ENCODE data around the gene HDDC3.
A peak's percentile ranks its signal among the peaks of the same experiment; 100 is the strongest.
"Not testable (repeated sequence)": the region's sequence is repeated elsewhere in the genome, so short reads cannot be mapped to it uniquely, and the experiment has no call there.

The HDDC3 gene

DNA sequence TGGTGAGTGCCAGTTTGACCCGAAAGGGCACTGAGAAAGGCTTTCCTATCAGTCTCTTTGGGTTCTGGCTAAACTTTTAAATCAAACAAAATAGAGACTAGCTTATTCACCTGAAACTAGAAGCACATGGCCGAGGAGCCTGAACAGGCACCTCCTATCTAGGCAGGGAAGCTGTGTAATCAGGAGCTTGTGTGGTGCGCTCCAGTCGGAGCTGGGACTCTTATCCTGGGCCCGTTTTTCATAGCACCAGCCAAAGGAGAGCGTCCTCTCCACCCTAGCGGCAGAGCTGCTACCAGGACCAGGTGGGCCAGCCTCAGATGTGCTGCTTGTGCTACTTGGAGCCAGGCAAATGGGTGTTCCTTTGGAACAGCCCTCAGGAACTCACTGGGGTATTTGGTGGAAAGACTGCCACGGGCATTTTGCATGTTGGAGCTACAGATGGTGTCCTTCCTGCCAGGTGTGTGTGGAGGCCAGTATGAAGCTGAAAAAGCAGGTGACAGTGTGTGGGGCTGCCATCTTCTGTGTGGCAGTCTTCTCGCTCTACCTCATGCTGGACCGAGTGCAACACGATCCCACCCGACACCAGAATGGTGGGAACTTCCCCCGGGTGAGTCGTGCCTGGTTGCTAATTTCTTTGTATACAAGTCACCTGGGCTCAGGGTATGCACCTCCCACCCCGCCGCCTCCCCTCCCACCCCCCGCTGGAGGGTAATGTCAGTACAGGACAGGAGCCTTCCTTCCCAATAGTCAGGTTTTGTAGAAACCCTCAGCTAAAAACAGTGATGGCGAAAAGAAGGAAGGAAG lies 28.4 kb downstream of the HDDC3 start:
- H3K27me3 ChIP-seq = no peaks in the 10 kb centered on the region
- peak overlapping the region; percentile 95 for H3K27ac ChIP-seq
- H3K4me1 ChIP-seq (ENCODE audit: control insufficient read depth in 1 of 2, insufficient read depth in 1 of 2, low read depth in 1 of 2, low read length in 1 of 2) = peaks cover 20 to 28% of the 10 kb centered on the region in 2 experiments
- no peaks in the 10 kb centered on the region for H3K9me3 ChIP-seq
- no peak for TF ChIP-seq CTCF (IDR thresholded peaks at IDR 0.05)
- peaks cover 42% of the 10 kb centered on the region for H3K36me3 ChIP-seq
- peak overlapping the region; percentile 88 to 91 for H3K4me3 ChIP-seq (ENCODE audit: low read depth in 1 of 2, low read length in 1 of 2)

DNA sequence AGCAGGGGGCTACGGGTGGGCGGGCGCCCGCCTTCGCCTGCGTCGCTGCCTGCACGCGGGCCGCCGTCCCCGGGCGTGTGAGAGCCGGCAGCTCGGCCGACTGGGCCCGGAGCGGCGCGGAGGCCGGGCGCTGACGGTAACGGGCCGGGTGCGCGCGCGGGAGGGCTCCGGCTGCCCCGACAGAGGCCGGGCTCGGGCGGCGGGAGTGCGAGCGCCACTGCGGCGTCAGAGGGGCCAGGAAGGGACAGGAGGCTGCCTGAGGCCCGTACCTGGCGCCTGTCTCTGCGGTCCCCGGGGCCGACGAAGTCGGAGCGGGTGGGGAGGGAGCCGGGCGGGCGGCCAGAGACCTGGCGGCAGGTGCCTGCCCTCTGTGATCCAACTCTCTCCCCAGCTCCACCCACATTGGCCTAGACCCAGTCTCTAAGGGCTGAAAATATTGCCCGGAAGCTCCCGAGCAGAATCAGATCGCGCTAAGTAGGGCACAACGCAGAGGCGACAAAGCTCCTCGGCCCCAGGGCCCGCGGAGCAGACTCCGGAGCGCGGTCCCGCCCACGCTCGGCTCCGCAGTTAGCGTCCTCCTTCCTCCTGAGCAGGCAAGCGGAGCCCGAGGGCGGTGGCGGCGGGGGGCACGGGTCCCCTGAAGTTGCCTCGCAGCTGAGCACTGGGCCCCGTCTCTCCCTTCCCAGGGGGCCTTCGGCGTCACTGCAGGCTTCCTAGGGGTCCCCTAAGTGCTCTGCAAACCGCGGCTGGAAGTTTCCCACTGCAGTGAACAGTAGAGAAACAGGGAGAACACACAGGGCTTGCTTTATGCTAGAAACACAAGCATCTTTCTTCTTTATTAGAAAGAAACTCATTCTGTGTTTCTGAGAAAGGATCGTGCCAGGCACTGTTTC lies 29.3 kb downstream of the HDDC3 start, which contains the start of gene MAN2A2:
MAN2A2 (plus strand) TSS at position 463 of the 893 bp plus-strand sequence. CDS start 906 bp downstream, outside the sequence.
- Histone ChIP-seq H3K27ac (peak within 1 kb of the TSS; percentile 95), H3K27me3 (no peaks in the 10 kb centered on the region), H3K36me3 (peaks cover 35% of the 10 kb centered on the region), H3K4me1 (ENCODE audit: control insufficient read depth in 1 of 2, insufficient read depth in 1 of 2, low read depth in 1 of 2, low read length in 1 of 2) (peaks cover 20 to 28% of the 10 kb centered on the region in 2 experiments), H3K4me3 (ENCODE audit: low read depth in 1 of 2, low read length in 1 of 2) (peak within 1 kb of the TSS; percentile 88 to 91), H3K9me3 (no peaks in the 10 kb centered on the region)
- TF ChIP-seq CTCF (IDR thresholded peaks at IDR 0.05) = peak; percentile 6

DNA sequence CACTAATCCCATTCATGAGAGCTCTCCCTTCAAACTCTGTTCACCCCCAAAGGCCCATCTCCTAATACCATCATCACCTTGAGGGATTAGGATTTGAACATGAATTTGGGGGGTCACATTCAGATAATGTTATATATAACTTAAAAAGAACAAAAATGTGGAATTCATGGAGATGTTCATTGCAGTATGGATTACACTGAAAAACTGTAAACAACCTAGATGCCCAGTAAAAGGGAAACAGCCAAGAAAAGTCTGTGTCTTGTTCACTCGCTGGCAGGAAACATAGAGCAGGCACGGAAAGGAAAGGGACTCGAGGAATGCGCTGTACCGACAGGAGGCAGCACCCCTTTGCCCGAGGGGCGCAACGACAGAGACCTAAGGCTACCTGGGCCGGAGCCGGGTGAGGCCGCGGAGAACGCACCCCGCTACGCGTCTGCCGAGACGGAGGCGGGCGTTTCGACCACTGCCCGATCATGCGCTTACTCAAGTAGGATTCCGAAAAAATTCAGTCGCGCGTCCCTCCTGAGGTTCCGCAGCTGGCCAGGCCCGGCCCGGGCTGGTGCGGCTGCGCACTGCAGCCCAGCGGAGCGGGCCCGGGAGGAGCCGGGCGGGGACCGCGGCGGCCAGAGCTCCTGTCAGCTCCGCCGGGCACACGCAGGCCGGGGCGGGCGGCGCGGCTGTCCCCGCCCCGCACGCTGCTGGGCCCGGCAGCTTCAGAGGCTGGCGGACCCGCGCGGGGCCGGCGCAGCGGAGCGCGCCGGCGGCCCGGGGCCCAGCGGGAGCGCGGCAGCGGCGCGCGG lies 30.1 kb downstream of the HDDC3 start:
- peak overlapping the region; percentile 77 to 91 for H3K4me3 ChIP-seq (ENCODE audit: low read depth in 1 of 2, low read length in 1 of 2)
- peaks cover 35% of the 10 kb centered on the region for H3K36me3 ChIP-seq
- peak overlapping the region; percentile 95 for H3K27ac ChIP-seq
- H3K4me1 ChIP-seq (ENCODE audit: control insufficient read depth in 1 of 2, insufficient read depth in 1 of 2, low read depth in 1 of 2, low read length in 1 of 2) = peaks cover 20 to 28% of the 10 kb centered on the region in 2 experiments
- H3K27me3 ChIP-seq = no peaks in the 10 kb centered on the region
- no peaks in the 10 kb centered on the region for H3K9me3 ChIP-seq
- peak; percentile 69 for TF ChIP-seq CTCF (IDR thresholded peaks at IDR 0.05)

DNA sequence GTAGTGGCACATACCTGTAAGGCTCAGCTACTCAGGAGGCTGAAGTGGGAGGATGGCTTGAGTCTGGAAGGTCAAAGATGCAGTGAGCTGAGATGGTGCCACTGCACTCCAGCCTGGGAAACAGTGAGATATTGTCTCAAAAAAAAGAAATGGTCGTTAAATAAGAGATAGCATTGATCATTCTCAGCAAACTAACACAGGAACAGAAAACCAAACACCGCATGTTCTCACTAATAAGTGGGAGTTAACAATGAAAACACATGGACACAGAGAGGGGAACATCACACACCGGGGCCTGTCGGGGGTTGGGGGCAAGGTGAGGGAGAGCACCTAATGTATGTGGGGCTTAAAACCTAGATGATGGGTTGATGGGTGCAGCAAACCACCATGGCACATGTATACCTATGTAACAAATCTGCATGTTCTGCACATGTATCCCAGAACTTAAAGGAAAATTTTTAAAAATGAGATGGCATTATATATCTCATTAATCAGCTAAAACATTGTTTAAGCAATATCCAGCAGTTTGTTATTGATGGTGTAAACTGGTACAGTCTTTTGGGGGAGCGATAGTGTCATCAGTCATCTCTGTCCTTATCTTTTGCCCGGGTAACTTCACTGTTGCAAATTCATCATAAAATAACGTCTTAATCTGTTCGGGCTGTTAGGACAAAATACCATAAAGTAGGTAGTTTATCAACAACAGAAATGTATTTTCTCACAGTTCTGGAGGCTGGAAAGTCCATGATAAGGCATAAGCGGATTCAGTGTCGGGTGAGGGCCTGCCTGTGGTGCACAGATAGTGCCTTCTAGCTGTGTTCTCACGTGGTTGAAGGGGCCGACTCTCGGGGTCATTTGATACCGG lies 30.9 kb downstream of the HDDC3 start:
- Histone ChIP-seq H3K27me3 (no peaks in the 10 kb centered on the region), H3K27ac (peak overlapping the region; percentile 95), H3K4me3 (ENCODE audit: low read depth in 1 of 2, low read length in 1 of 2) (peak overlapping the region; percentile 77 to 91), H3K9me3 (no peaks in the 10 kb centered on the region), H3K4me1 (ENCODE audit: control insufficient read depth in 1 of 2, insufficient read depth in 1 of 2, low read depth in 1 of 2, low read length in 1 of 2) (peaks cover 20 to 28% of the 10 kb centered on the region in 2 experiments), H3K36me3 (peaks cover 33% of the 10 kb centered on the region)
- TF ChIP-seq CTCF (IDR thresholded peaks at IDR 0.05) = no peak

DNA sequence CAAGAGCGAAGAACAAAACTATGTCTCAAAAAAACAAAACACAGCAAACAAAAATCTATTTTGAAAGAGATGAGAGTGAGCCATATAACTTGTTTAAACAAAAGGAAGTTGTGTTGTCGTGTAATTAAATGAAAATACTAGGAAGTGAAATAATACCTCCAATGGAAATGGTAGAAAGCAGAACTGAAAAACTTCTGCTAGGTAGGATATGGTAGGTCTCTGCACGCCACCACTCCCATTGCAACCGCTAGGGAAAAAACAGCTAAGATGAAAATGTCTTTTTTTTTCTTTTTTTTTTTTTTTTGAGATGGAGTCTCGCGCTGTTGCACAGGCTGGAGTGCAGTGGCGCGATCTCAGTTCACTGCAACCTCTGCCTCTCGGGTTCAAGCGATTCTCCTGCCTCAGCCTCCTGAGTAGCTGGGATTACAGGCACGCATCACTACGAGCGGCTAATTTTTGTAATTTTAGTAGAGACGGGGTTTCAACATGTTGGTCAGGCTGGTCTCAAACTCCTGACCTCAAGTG lies 35.2 kb downstream of the HDDC3 start:
- H3K27me3 ChIP-seq; H3K9me3 ChIP-seq; H3K4me1 ChIP-seq (ENCODE audit: control insufficient read depth in 1 of 2, insufficient read depth in 1 of 2, low read depth in 1 of 2, low read length in 1 of 2); H3K4me3 ChIP-seq (ENCODE audit: low read depth in 1 of 2, low read length in 1 of 2): not testable (repeated sequence)
- peak overlapping the region; percentile 60 for H3K27ac ChIP-seq
- H3K36me3 ChIP-seq = peaks cover 56% of the 10 kb centered on the region
